ENCODE results near the gene NOS3. TPM values are rescaled to one million over a fixed set of nuclear protein-coding genes. Genes with fewer than 3 reads are reported as not detected.

NOS3 gene
- total RNA-seq, 1 experiment from 2014 or later: 0.71 TPM

DNA sequence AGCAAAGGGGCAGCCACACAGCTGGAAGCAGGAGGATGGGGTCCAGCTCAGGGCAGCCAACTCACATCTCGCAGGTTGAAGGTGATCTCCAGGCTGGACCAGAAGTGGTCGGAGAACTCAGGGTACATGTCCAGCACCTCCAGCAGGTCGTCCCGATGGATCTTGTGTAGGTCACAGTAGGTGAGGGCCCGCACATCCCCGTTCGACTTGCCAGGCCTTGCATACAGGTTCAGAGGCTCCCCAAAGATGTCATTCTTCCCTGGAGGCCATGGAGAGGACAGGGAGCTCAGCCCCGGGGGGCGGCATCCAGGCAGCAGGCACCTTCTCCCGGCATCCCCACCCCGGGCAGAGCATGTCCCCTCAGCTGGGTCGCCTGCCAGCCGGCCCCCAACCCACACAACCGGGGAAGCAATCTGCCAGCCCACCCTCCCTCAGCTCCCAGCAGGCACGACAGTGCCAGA, 42.0 kb upstream of the NOS3 start:
- Mint-ChIP-seq H3K9me3 (ENCODE audit: low read depth, unreplicated experiment) (no peaks in the 10 kb centered on the region), H3K4me1 (ENCODE audit: low read depth, unreplicated experiment) (no peaks in the 10 kb centered on the region), H3K4me3 (ENCODE audit: low read depth, unreplicated experiment) (no peak overlapping the region), H3K27me3 (ENCODE audit: unreplicated experiment) (peaks cover 90% of the 10 kb centered on the region), H3K36me3 (ENCODE audit: insufficient read depth, unreplicated experiment) (no peaks in the 10 kb centered on the region), H3K27ac (ENCODE audit: unreplicated experiment) (no peak overlapping the region)
- no peak for DNase-seq
- BruUV-seq (replicated peaks): no TSS peak
- intact Hi-C loops (cut with micrococcal nuclease; ENCODE audit: unreplicated experiment): no loop called here
- TF ChIP-seq, protein P1, sequence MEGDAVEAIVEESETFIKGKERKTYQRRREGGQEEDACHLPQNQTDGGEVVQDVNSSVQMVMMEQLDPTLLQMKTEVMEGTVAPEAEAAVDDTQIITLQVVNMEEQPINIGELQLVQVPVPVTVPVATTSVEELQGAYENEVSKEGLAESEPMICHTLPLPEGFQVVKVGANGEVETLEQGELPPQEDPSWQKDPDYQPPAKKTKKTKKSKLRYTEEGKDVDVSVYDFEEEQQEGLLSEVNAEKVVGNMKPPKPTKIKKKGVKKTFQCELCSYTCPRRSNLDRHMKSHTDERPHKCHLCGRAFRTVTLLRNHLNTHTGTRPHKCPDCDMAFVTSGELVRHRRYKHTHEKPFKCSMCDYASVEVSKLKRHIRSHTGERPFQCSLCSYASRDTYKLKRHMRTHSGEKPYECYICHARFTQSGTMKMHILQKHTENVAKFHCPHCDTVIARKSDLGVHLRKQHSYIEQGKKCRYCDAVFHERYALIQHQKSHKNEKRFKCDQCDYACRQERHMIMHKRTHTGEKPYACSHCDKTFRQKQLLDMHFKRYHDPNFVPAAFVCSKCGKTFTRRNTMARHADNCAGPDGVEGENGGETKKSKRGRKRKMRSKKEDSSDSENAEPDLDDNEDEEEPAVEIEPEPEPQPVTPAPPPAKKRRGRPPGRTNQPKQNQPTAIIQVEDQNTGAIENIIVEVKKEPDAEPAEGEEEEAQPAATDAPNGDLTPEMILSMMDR (IDR thresholded peaks at IDR 0.05; ENCODE audit: unreplicated experiment): no peak
- CTCF ChIA-PET: interaction anchor here (0.8 kb wide), 1 partner anchor 13 kb away, joined by 3 read pairs; no protein-coding TSS in a partner anchor

DNA sequence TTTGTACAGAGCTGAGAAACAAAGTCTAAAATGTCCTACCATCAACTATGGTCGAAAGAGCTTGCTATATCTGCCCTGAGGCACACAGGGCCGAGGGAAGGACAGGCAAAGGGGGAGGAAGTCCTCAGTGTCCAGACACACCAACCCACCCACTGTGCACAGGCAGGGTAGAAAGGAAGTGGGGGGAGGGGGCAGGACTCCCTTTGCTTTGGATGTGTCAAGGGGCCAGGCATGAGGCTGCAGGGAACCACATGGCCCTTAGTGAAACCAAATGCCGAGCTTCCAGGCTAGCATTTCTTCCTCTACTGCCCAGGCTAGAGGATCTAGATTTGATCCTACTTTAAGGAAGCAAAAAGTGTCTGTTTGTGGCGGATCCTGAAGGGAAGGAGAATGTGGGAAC, 41.3 kb upstream of the NOS3 start:
- DNase-seq: no peak
- intact Hi-C loops (cut with micrococcal nuclease; ENCODE audit: unreplicated experiment): no loop called here
- Mint-ChIP-seq H3K4me3 (ENCODE audit: low read depth, unreplicated experiment) (no peak overlapping the region), H3K27ac (ENCODE audit: unreplicated experiment) (no peak overlapping the region), H3K4me1 (ENCODE audit: low read depth, unreplicated experiment) (no peaks in the 10 kb centered on the region), H3K9me3 (ENCODE audit: low read depth, unreplicated experiment) (no peaks in the 10 kb centered on the region), H3K36me3 (ENCODE audit: insufficient read depth, unreplicated experiment) (no peaks in the 10 kb centered on the region), H3K27me3 (ENCODE audit: unreplicated experiment) (peaks cover 93% of the 10 kb centered on the region)
- CTCF ChIA-PET: no interaction called here
- TF ChIP-seq, protein P1 (IDR thresholded peaks at IDR 0.05; ENCODE audit: unreplicated experiment): no peak
- no TSS peak for BruUV-seq (replicated peaks)

DNA sequence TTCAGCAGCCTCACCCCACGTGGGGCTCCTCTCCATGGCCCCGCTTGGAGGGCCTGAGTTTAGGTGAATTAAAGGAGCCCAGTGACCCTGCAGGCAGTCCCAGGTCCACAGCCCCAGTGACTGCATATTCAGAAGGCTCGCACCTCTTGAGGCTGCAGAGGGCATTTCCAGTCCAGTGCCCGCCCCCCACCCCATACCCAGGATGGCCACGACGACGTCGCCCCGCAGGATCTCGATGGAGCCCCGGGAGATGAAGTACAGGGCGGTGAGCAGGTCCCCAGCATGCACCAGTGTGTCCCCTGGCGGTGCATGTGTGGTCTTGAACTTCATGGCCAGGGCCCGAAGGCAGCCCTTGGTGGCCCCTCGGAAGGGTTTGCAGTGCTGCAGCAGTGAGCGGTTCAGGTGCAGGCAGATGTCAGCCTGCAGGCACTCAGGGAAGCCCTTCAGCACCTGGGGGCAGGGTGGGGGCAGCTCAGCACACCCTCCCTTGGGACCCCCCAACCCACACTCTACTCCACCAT, 40.8 kb upstream of the NOS3 start:
- TF ChIP-seq, protein P1 (IDR thresholded peaks at IDR 0.05; ENCODE audit: unreplicated experiment): no peak
- Mint-ChIP-seq H3K36me3 (ENCODE audit: insufficient read depth, unreplicated experiment) (no peaks in the 10 kb centered on the region), H3K4me3 (ENCODE audit: low read depth, unreplicated experiment) (no peak overlapping the region), H3K9me3 (ENCODE audit: low read depth, unreplicated experiment) (no peaks in the 10 kb centered on the region), H3K4me1 (ENCODE audit: low read depth, unreplicated experiment) (no peaks in the 10 kb centered on the region), H3K27me3 (ENCODE audit: unreplicated experiment) (peaks cover 95% of the 10 kb centered on the region), H3K27ac (ENCODE audit: unreplicated experiment) (no peak overlapping the region)
- CTCF ChIA-PET: interaction anchor here (0.6 kb wide), 1 partner anchor 309 kb away, joined by 3 read pairs; no protein-coding TSS in a partner anchor
- no peak for DNase-seq
- intact Hi-C loops (cut with micrococcal nuclease; ENCODE audit: unreplicated experiment): no loop called here
- BruUV-seq (replicated peaks): no TSS peak

DNA sequence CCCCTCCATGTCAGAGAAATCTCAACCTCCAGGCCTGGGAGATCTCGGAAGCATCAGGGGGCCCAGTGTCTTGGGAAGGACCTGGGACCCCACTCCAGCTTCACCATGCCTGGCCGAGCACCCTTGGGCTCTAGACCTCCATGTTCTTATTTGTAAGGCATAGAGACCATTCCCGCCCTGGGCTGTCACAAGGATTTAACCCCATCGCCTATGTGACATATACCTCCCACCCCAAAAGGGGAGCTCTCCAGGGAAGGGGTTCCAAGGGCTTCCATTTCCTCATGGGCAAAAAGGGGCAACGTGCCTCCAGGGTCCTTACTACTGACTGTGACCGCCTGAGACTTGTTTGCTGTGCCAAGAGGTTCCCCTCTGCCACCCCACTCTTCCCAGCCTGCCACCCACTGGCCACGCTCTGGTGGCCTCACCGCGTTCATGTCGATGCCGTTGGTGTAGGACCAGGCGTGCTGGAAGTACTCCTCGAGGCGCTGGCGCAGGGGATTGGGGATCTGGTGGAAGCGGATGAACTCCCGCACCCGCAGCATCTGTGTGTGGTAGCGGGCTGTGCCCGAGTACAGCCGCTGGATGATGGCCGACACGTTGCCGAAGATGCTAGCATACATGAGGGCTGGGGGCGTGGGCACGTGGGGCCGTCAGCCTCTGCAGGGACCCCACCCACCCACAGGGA, 40.2 kb upstream of the NOS3 start:
- CTCF ChIA-PET: interaction anchor here (0.6 kb wide), 1 partner anchor 309 kb away, joined by 3 read pairs; no protein-coding TSS in a partner anchor
- TF ChIP-seq, protein P1 (IDR thresholded peaks at IDR 0.05; ENCODE audit: unreplicated experiment): no peak

More for the DNA sequence above, 40.2 kb upstream of the NOS3 start:
- intact Hi-C loops (cut with micrococcal nuclease; ENCODE audit: unreplicated experiment): no loop called here
- Mint-ChIP-seq H3K27me3 (ENCODE audit: unreplicated experiment) (peaks cover 95% of the 10 kb centered on the region), H3K4me3 (ENCODE audit: low read depth, unreplicated experiment) (no peak overlapping the region), H3K4me1 (ENCODE audit: low read depth, unreplicated experiment) (no peaks in the 10 kb centered on the region), H3K9me3 (ENCODE audit: low read depth, unreplicated experiment) (no peaks in the 10 kb centered on the region), H3K36me3 (ENCODE audit: insufficient read depth, unreplicated experiment) (no peaks in the 10 kb centered on the region), H3K27ac (ENCODE audit: unreplicated experiment) (no peak overlapping the region)
- no TSS peak for BruUV-seq (replicated peaks)
- DNase-seq: no peak

All from Calu3 (cell line).